CD1c-positive myeloid dendritic cell (primary cell): ENCODE measurements around the gene VAMP3.

Source experiments
- DNase-seq: peaks from one replicate; pipeline ENCODE4 v3.0.0-alpha.2; 2016; ENCODE audit errors: extremely low spot score

Gene VAMP3, protein sequence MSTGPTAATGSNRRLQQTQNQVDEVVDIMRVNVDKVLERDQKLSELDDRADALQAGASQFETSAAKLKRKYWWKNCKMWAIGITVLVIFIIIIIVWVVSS

DNA sequence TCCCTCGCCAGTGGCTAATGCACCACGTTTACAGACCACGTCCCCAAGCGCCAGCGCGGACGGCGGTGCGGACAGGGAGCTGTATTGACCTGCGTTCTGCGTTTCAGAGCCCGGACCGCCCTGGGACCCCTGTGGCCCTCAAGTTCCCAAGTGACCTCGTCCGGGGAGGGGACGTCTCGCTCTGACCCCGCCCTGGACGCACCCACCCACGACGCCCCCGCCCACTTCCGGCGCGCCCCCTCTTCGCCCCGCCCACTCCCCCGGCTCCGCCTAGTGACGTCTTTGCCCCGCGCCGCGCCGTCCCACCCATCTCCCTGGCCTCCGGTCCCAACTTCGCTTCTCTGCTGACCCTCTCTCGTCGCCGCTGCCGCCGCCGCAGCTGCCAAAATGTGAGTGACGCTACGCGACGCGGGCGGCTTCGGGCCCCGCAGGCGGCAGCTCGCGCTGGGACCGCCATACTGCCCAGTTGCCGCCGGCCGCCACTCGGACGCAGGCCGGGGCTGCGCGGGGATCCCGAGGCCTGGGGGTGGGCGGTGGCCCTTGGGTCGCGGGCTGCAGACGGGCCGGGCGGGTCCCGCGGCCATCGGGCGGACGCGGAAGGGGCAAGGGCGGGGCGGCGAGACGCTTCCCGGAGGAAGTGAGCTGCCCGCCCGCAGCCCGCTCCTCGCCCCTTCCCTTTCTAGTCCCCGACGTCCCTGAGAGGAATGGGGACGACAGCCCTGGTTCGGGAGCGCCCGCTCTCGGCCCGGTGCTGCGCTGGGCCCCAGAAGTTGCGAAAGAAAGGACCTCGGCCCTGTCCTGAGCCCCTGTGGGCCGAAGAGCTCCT is at the start of gene VAMP3:
VAMP3 (plus strand) TSS at position 300 of the 826 bp plus-strand sequence; CDS start at position 388, 88 bp downstream.
- DNase-seq = peak; percentile 91

DNA sequence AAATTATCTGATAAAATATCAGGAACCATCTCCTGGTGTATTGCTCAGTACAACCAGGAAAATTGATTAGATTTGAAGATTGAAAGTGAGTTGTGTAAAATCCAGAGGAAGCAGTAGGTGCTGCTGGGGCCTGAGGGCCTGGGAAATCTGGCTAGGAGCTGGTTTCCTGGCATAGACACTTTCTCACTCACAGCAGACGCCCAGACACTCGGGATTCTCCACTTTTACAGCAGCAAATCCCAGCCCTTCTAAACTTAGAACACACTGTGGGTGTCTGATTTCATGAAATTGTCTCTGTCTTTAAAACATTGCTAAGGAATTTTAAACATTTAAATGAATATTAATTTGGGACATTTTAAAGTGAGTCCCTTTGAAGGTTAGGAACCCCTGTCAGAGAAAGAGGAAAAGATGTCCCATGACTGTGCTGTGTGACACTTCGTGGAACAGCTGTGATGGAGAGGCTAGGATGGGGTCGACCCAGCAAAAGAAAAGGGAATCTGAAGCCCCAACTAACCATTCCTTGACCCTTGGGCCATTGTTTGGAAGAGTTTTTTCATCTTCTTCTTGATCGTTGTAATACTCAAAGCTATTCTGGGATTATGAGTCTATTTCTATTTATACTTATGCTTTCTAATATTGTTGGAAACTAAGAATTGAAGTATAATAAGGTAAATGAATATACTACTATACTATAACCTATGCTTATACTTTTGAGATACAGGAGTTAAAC is 49.0 kb upstream of the VAMP3 start:
- no peak for DNase-seq

DNA sequence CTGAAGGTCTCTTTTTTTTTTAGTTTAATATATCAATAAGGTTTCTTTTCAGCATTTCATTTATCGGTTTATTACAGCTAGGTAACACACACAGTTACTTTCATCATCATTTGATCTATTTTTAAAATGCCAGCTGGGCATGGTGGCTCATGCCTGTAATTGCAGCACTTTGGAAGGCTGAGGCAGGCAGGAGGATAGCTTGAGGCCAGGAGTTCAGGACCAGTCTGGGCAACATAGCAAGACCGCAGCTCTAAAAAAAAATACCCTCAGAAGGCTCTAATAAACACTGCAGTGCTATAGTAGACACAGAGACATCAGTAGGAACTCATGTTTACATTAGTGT is 48.5 kb upstream of the VAMP3 start:
- DNase-seq = no peak

DNA sequence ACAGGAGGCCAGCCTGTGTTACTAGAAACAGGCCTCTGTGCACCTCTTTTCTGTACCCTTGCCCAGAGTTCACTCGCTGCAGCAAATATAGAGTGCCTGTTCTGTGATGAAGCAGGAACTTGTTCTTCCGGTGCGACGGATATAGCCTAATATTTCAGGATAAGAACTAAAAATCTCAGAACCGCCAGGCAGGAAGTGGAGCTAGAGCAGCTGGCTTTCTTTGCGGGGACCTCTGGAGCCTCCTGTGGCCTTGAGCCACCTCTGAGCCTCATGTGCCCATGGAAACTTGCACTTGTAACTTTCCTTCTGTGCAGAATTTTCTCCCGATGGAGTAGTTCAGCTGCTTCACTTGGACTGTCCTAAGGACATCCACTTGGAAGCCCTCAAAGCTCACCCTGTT is 44.5 kb upstream of the VAMP3 start:
- no peak for DNase-seq

DNA sequence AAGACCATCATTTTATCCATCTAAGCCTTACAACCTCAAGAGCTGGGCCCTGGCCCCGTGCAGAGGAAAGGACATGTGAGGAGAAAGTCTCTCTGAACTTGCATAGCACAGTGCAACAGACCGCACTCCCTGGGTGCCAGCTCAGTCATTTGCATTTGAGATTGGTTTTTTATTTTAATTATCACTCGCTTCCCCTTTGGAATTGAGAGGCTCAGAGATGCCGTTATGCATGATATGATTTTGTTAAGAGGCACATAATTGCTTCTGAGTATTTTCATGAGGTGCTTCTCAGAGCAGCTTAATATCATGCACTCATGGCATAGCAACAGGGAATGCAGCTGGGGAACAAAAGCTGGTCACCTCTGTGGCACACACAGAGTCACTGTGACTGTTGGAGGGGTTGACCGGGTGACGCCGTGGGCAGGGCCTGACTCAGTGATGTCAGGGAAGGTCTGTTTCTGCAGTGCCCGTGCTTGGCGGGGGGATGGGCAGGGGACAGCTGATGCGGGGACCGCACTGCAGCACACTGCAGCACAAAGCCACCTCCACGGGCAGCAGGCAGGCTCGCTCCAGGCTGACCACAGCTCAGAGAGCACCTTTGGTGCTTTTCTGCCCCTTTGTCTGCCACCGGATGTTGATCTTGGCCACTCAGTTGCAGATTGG is 43.2 kb upstream of the VAMP3 start:
- no peak for DNase-seq

DNA sequence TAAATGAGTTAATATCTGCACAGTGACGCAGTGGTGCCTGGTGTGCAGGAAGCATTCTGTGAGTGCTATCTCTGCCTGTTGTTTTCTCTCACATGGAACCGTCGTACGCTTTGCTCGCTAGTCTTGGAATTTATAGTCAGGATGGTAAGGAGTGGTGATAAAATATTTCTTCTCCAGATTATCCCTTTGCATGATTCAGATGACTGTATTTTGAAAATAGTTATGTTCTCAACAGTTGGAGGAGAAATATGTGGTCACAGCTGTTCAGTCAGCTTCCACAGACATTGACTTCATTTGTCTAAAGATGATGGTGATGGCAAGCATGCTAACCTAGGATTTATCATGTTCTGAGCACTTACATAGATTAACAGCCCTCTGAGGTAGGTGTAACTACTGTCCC is 41.3 kb upstream of the VAMP3 start:
- no peak for DNase-seq

DNA sequence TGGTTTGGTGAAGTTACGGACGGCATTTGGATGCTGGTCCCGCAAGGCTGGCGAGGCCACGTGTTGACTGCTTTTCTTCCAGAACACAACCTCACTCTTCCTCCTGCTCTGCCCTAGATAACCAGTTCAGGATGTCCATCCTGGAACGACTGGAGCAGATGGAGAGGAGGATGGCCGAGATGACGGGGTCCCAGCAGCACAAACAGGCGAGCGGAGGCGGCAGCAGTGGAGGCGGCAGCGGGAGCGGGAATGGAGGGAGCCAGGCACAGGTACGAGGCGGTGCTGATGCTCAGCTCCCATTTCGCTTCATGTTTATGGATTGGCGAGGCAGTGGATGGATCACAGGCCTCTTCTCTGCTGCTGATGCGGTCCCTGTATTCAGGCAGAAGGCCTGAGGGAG is 38.8 kb upstream of the VAMP3 start:
- DNase-seq = no peak

DNA sequence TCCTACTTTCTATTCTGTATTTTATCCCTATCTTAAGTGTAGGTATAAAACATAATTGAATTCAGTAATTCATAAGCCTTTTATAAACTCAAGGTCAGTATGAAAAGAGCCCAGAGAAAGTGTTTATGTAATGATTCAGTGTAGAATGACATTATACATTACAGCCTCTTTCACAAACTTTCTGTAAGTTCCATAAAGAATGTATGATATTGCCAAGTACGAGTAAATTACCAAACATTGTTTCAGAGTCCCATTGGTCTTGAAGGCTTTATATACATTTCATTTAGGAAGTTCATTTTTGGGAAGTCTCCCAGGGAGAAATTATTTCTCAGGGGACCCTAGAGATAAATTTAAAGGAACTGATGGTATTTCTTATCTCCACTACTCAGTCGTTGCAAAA is 37.8 kb upstream of the VAMP3 start:
- no peak for DNase-seq

DNA sequence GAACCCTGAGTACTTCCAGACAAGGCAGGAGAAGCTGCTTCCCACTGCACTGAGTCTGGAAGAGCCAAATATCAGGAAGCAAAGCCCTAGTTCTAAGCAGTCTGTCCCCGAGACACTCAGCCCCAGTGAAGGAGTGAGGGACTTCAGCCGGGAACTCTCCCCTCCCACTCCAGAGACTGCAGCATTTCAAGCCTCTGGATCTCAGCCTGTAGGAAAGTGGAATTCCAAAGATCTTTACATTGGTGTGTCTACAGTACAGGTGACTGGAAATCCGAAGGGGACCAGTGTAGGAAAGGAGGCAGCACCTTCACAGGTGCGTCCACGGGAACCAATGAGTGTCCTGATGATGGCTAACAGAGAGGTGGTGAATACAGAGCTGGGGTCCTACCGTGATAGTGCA is 33.1 kb upstream of the VAMP3 start:
- no peak for DNase-seq

DNA sequence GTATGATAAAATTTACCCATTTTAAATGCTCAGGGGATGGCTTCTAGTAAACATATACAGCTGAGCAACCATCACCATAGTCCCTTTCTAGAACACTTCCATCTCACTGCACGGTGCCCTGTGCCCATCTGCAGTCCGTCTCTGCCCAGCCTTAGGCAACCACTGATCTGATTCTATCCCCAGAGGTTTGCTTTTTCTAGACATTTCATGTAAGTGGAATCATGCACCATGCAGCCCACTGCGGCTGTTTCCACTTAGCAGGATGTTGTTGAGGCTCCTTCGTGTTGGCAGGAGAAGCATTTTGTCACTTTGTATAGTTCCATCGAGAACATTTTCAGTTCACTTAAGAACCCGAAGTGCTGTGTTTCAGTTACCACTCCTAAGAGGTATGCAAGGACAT is 27.8 kb upstream of the VAMP3 start:
- no peak for DNase-seq

DNA sequence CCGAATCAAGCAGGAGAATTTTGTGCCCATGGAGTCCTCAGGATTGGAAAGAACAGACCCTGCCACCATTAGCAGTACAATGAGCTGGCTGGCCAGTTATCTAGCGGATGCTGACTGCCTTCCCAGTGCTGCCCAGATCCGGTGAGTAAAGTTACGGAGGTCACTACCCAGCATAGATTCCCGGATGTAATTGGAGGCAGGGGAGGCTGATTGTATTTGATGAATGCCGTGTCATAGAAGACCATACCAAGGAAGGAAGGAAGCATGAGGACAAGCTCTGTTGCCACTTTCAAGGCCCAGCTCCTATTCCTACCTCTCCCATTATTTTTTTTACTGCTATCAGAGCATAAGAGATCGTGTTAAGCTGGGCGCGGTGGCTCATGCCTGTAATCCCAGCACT is 26.2 kb upstream of the VAMP3 start:
- no peak for DNase-seq

DNA sequence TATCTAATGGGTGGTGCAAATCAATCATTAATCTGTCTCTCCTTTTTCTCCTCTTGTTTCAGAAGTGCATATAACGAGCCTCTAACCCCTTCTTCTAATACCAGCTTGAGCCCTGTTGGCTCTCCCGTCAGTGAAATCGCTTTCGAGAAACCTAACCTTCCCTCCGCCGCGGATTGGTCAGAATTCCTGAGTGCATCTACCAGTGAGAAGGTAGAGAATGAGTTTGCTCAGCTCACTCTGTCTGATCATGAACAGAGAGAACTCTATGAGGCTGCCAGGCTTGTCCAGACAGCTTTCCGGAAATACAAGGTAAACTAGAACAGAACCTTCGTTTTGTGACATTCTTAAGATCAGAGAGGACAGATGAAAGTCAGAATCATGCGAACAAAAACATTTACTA is 25.3 kb upstream of the VAMP3 start:
- DNase-seq = no peak

DNA sequence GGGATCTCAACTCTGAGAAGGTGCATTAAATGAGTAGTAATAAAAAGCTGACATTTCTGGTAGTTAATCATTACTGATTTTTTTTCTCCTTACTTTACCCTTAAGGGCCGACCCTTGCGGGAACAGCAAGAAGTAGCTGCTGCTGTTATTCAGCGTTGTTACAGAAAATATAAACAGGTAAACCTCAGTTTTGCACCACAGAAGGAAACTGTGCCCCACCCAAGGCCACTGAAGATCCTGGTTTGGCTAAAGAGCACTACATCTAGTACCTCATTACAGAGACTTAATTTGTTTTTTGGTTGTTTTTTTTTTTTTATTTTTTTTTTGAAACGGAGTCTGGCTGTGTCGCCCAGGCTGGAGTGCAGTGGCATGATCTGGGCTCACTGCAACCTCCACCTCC is 23.5 kb upstream of the VAMP3 start:
- no peak for DNase-seq

DNA sequence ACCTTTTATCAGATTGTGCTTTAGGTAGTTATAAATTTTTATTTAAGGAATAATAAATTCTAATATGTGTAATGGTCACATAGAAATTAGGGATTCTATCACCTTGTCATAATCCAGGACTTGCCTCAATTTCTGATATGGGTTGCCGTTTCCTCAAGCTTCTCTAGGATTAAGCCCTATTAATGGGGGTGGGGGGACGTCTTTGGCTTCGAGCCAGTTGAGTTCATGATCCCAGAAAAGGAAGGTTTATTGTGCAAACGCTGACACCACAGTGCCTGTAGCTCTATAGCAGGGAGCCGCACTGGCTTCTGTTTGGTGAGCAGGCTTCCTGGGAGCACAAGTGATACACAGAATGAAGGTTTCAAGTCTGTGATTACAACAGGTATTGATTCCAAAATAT is 22.0 kb upstream of the VAMP3 start:
- DNase-seq = no peak

DNA sequence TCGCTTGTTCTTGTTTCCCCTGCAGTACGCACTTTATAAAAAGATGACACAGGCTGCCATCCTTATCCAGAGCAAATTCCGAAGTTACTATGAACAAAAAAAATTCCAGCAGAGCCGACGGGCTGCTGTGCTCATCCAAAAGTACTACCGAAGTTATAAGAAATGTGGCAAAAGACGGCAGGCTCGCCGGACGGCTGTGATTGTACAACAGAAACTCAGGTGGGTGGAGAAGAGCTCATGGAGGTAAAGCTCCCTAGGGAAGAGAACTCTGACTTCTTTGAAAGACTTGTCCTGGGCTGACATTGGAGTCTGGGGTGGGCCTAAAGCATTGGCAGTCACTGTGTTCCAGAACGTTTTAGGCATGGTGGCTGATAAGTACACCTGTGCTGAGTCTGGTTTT is 19.9 kb upstream of the VAMP3 start:
- DNase-seq = no peak

DNA sequence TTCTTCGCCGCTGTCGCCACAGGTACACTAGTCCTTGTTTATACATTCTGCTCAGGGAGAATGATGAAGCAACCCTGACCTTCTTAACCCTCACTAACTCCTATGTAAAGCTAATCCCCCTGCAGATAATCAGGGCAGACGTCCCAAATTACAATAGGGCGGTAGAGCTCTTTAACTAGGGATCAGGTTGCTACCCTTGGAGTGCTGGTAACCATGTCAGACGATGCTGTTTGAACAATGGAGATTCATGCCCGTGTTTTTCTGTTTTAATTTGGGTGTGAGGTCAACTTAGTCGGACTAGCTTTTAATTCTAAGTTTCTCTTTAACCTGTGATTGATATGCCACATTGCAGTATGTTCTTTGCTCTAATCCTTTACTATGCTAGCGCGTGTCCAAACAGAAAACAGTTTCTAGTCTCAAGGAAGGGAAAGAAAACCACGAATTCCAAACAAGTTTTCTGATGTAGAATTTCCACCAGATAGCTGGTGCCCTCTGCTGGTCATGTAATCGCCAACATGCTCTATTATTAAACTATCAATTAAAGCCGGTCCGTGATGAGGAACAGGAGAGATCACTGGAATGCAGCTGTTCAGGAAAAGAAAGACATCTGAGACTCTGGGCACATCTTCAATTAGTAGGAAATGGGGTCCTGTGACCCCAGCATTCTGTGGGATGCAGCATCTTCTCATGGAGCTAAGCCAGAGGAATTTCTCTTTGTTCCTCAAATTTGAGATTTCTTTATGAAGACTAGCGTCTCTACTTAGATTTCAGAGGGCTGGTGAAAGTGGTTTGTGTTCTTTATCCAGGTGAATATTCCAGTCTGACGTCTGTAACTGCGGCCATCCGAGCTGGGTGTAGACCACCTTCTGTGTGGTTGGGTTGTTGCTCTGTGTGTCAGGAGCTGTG is 18.3 kb upstream of the VAMP3 start:
- peak; percentile 71 for DNase-seq

DNA sequence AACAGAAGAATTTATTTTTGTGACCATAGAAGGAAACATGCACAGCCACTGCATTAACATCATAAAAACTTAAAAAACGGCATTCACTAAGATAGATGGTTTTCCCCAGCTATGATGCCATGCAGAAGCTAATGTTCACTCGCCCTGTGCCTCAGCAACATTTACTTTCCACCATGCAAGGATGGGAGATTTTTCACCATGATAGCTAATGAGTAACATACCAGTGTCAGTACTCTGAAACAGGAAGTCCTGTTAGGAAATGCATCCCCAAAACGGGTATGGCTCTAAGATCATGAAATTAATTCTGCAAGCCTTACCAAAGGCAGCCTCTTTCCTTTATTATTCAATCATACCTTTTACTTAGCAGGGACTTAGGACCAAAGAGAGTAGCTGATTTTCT is 17.5 kb upstream of the VAMP3 start:
- peak; percentile 17 for DNase-seq

DNA sequence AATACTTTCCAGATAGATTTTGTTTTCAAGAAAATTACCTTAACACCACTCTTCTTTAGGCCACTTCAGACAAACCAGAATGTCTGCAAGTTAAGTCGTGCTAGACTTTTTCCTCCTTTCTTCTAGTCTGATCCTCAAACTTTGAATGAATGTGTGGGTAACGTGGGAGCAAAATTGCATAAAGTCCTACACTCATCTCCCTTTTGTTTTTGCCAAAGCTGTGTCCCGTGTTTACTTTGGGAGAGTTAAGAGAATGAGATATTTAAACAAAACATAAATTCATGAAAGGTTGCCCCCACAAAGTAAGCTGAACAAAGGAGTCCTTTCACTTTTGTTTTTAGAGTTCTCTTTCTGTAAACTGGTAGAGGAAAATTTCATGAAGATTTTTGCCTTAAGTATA is 16.9 kb upstream of the VAMP3 start:
- DNase-seq = no peak

DNA sequence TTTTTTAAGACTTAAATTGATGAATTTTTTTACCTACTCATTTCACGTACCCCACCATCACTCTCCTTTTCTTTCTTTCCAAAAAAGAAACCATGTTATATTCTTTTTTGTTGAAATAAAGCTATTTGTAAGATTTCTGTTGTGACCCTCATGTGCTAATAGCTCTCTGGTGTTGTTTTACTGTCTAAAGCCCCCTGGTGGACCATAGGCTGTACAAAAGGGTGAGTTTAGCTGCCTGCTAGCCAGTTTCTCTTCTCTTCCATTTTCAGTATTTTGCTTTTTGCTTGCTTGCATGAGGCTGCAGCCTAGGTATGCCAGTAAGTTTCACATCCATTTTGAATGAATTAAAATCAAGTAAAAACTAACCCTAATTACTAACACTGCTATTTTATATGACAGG is 15.6 kb upstream of the VAMP3 start:
- DNase-seq = no peak

DNA sequence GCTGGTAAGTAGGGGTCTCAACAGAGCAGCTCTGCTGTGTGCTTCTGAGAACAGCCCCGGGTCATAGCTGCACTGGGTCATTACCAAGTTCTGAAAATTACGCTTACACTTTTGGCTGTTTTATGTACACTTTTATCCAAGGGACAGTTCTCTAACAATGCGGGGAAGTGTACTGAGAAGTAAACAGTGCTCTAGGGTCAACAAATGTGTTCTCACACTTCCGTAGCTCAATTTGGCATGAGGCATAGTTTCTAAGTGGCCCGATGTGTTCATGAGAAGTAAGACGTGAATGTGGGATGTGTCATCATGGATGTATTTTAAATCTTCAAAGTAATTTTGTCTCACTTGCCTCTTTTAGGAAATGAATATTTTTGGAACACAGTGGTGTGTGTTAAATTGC is 10.9 kb upstream of the VAMP3 start:
- DNase-seq = no peak

DNA sequence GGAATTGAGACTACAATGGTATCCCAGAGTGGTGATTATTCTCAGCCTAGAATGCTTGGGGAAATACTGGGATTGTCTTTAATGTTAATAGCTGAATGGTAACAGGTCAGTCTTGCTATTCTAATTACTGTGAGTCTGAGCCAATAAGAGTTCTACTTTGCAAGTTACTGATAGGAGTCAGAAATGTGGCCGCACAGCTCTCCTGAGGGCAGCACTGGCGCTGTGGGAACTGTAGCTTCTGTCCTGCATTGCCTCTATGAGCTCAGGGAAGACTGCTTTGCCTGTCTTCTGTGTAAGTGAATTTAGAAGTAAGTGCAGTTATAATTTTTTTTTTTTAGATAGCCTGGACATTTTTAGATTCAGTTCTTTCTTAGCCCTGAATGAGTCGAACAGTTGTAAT is 10.0 kb upstream of the VAMP3 start:
- no peak for DNase-seq

DNA sequence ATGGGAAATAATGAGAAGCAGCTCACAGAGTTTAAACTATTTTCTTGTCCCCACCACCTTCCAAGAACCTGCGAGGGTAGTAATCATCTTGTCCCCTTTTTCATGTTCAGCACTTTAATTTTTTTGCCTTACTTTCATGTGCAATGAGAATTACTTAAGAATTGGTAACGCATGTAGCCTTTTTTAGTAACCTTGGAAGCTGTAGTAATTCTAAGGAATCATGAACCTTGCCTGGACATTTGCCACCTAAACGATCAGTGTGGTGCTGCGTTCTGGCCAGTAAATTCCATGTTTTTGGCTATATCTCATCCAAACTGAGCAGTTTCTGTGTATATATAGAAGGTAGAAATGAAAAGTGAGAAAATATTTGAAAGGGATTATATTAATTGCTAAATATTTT is 3.9 kb upstream of the VAMP3 start:
- DNase-seq = no peak
